Activated CD4-positive, alpha-beta T cell treated with anti-CD3 and anti-CD28 coated beads, Interleukin-2, amount 50 U/mL, for 48 hours (primary cell): Measurements from ENCODE around the gene C1S.
"Not testable (repeated sequence)": the region's sequence is repeated elsewhere in the genome, so short reads cannot be mapped to it uniquely, and the experiment has no call there.

Experiments used
- DNase-seq, 2 experiments: peaks; one replicate each; pipeline ENCODE4 v3.0.0-alpha.2; 2020

C1S gene

GRCh38 chr12:7047306-7047705 is 13.2 kb upstream of the C1S start:
- DNase-seq, result no peak

- DNase-seq, result not testable (repeated sequence)
Observed at GRCh38 chr12:7049445-7049951, 11.0 kb upstream of the C1S start.

- DNase-seq, result not testable (repeated sequence)
Observed at GRCh38 chr12:7049973-7050372, 10.5 kb upstream of the C1S start.

- no peak for DNase-seq
Observed at GRCh38 chr12:7054925-7055324, 5.6 kb upstream of the C1S start.

GRCh38 chr12:7055736-7056135 is 4.8 kb upstream of the C1S start:
- not testable (repeated sequence) for DNase-seq

GRCh38 chr12:7058163-7058845 is 2.2 kb upstream of the C1S start:
- no peak for DNase-seq

GRCh38 chr12:7058850-7059395 is 1.6 kb upstream of the C1S start:
- DNase-seq, result no peak

- DNase-seq, result no peak
Observed at GRCh38 chr12:7059780-7060179, 738 bp upstream of the C1S start.

GRCh38 chr12:7061138-7061537 is 620 bp downstream of the C1S start:
- DNase-seq, result no peak

GRCh38 chr12:7061596-7061995 is 1.1 kb downstream of the C1S start:
- DNase-seq, result no peak

- no peak for DNase-seq
Observed at GRCh38 chr12:7064516-7064915, 4.0 kb downstream of the C1S start.

- no peak for DNase-seq
Observed at GRCh38 chr12:7065073-7065623, 4.6 kb downstream of the C1S start.

- DNase-seq, result no peak
Observed at GRCh38 chr12:7066596-7066995, 6.1 kb downstream of the C1S start.

- no peak for DNase-seq
Observed at GRCh38 chr12:7067096-7067495, 6.6 kb downstream of the C1S start.

- DNase-seq, result no peak
Observed at GRCh38 chr12:7068240-7068993, 7.9 kb downstream of the C1S start.

GRCh38 chr12:7068994-7069346 is 8.5 kb downstream of the C1S start:
- DNase-seq, result no peak

GRCh38 chr12:7069386-7069785 is 8.9 kb downstream of the C1S start:
- no peak for DNase-seq

- no peak for DNase-seq
Observed at GRCh38 chr12:7072035-7072434, 11.5 kb downstream of the C1S start.

- no peak for DNase-seq
Observed at GRCh38 chr12:7072554-7072953, 12.0 kb downstream of the C1S start.

- no peak for DNase-seq
Observed at GRCh38 chr12:7073946-7074345, 13.4 kb downstream of the C1S start.

GRCh38 chr12:7075518-7075917 is 15.0 kb downstream of the C1S start:
- no peak for DNase-seq

GRCh38 chr12:7075939-7076338 is 15.4 kb downstream of the C1S start:
- no peak for DNase-seq

GRCh38 chr12:7076493-7076892 is 16.0 kb downstream of the C1S start:
- no peak for DNase-seq

GRCh38 chr12:7078163-7078562 is 17.6 kb downstream of the C1S start:
- no peak for DNase-seq
